ENCODE results near the gene GALNT2. TPM values are rescaled to one million over a fixed set of nuclear protein-coding genes. Genes with fewer than 3 reads are reported as not detected.

GALNT2 gene
- total and polyA plus RNA-seq, 9 of the 15 experiments (the other 6 are each of a cell fraction or from before 2014, with no cell fraction given), result 1.6 to 106 (median 51.9) TPM

DNA sequence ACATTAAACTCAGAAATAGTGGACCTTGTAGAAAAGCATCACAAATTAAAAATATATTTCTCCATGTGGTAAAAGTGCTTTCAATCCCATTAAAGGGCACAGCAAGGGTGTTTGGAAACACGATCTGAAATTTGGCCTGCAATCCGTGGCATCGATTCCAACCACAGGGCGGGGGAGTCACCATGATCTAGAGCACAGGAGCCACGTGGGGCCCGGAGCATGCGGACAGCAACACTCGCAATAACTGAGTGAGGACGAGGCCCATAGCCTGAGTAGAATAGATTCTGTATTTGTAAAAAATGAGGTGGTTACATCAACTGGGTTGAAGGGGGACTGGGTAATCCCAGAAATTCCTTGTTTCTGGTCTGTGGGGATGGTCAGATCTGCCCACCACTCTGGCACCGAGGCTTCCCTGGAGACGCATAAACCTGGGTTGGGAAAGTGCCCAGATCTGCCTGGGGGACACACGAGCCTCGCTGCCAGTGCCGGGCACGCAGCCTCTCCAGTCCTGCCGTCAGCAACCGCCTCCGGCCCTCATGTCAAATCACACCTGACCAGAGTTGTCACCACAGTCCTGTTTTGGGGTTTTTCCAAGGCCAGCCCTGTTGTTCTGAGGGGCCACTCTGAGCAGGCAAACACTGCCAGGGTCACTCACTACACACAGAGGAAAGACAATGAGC lies 254.8 kb downstream of the GALNT2 start (continued):
- TF ChIP-seq, protein P1, sequence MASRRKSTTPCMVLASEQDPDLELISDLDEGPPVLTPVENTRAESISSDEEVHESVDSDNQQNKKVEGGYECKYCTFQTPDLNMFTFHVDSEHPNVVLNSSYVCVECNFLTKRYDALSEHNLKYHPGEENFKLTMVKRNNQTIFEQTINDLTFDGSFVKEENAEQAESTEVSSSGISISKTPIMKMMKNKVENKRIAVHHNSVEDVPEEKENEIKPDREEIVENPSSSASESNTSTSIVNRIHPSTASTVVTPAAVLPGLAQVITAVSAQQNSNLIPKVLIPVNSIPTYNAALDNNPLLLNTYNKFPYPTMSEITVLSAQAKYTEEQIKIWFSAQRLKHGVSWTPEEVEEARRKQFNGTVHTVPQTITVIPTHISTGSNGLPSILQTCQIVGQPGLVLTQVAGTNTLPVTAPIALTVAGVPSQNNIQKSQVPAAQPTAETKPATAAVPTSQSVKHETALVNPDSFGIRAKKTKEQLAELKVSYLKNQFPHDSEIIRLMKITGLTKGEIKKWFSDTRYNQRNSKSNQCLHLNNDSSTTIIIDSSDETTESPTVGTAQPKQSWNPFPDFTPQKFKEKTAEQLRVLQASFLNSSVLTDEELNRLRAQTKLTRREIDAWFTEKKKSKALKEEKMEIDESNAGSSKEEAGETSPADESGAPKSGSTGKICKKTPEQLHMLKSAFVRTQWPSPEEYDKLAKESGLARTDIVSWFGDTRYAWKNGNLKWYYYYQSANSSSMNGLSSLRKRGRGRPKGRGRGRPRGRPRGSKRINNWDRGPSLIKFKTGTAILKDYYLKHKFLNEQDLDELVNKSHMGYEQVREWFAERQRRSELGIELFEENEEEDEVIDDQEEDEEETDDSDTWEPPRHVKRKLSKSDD (conservative IDR thresholded peaks at IDR 0.05; ENCODE audit: low read length), result no peak
- TF ChIP-seq, protein P2, sequence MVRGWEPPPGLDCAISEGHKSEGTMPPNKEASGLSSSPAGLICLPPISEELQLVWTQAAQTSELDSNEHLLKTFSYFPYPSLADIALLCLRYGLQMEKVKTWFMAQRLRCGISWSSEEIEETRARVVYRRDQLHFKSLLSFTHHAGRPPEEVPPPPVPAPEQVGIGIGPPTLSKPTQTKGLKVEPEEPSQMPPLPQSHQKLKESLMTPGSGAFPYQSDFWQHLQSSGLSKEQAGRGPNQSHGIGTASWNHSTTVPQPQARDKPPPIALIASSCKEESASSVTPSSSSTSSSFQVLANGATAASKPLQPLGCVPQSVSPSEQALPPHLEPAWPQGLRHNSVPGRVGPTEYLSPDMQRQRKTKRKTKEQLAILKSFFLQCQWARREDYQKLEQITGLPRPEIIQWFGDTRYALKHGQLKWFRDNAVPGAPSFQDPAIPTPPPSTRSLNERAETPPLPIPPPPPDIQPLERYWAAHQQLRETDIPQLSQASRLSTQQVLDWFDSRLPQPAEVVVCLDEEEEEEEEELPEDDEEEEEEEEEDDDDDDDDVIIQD (CRISPR knock-in tag; IDR thresholded peaks at IDR 0.05), result no peak
- TF ChIP-seq SMARCA5 (IDR thresholded peaks at IDR 0.05) (no peak), ZNF561 (CRISPR knock-in tag; conservative IDR thresholded peaks at IDR 0.05) (no peak), FUS (optimal IDR thresholded peaks at IDR 0.05; ENCODE audit: low read depth, low read length) (no peak), TCF3 (CRISPR knock-in tag; IDR thresholded peaks at IDR 0.05) (no peak), SMARCB1 (IDR thresholded peaks at IDR 0.05; ENCODE audit: insufficient read length, low read depth) (no peak), ETV5 (CRISPR knock-in tag; IDR thresholded peaks at IDR 0.05; ENCODE audit: low read depth) (no peak), ELF4 (CRISPR knock-in tag; IDR thresholded peaks at IDR 0.05) (no peak), CTCF (IDR thresholded peaks at IDR 0.05 in 2 of 3, conservative IDR thresholded peaks at IDR 0.05 in 1 of 3; ENCODE audit: insufficient read depth in 2 of 3, low read depth in 1 of 3, low read length in 3 of 3) (no peak)
- TF ChIP-seq, protein P3, sequence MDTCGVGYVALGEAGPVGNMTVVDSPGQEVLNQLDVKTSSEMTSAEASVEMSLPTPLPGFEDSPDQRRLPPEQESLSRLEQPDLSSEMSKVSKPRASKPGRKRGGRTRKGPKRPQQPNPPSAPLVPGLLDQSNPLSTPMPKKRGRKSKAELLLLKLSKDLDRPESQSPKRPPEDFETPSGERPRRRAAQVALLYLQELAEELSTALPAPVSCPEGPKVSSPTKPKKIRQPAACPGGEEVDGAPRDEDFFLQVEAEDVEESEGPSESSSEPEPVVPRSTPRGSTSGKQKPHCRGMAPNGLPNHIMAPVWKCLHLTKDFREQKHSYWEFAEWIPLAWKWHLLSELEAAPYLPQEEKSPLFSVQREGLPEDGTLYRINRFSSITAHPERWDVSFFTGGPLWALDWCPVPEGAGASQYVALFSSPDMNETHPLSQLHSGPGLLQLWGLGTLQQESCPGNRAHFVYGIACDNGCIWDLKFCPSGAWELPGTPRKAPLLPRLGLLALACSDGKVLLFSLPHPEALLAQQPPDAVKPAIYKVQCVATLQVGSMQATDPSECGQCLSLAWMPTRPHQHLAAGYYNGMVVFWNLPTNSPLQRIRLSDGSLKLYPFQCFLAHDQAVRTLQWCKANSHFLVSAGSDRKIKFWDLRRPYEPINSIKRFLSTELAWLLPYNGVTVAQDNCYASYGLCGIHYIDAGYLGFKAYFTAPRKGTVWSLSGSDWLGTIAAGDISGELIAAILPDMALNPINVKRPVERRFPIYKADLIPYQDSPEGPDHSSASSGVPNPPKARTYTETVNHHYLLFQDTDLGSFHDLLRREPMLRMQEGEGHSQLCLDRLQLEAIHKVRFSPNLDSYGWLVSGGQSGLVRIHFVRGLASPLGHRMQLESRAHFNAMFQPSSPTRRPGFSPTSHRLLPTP (IDR thresholded peaks at IDR 0.05; ENCODE audit: borderline replicate concordance, extremely low read depth, insufficient read length), result no peak
- TF ChIP-seq, protein P4, sequence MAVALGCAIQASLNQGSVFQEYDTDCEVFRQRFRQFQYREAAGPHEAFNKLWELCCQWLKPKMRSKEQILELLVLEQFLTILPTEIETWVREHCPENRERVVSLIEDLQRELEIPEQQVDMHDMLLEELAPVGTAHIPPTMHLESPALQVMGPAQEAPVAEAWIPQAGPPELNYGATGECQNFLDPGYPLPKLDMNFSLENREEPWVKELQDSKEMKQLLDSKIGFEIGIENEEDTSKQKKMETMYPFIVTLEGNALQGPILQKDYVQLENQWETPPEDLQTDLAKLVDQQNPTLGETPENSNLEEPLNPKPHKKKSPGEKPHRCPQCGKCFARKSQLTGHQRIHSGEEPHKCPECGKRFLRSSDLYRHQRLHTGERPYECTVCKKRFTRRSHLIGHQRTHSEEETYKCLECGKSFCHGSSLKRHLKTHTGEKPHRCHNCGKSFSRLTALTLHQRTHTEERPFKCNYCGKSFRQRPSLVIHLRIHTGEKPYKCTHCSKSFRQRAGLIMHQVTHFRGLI (CRISPR knock-in tag; IDR thresholded peaks at IDR 0.05), result no peak

Measured in K562 (cell line).